SIG-M5 treated with dmso at 0.1 percent for 504 hours (cell line): ENCODE results near the gene MYO18A.
A peak's percentile ranks its signal among the peaks of the same experiment; 100 is the strongest.
"Not testable (repeated sequence)": the region's sequence is repeated elsewhere in the genome, so short reads cannot be mapped to it uniquely, and the experiment has no call there.

Source experiments
- DNase-seq: peaks from one replicate; lab custom pipeline; 2025; ENCODE audit not compliant: unreplicated experiment; lab: John Stamatoyannopoulos, UW

Gene MYO18A

DNA sequence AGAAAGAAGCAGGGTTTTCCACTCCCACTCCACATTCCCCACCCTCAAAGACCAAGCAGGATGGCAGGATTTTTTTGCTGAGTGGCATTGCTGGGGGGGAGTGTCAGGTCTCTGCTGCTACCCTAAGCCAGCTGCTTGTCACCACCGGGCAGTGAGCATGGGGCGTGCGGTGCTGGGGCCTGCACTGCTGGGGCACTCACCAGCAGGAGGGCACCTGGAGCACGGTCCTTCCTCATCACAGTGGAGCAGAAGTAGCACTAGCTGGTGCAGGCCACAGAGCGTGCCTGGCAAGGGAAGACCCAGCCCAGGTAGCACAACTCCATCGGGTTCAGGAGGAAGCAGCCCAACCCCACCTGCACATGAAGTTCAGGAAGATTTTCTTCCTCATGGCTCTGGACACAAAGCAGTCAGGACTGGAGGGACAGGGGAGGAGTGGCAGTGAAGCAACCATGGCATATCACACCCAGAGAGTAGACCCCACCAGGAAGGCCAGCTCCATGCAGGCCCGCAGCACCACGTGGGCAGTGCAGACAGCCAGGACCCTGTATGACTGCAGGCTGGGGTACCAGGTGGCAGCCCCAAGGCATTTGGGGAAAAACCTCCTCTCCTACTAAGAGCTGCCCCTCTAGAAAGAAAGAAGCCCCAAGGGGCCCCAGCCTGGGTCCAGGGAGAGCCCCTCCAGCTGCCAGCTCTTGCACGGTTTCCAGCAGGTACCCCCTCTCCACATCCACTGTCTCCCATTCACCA, 16.7 kb upstream of the MYO18A start:
- DNase-seq, result no peak

DNA sequence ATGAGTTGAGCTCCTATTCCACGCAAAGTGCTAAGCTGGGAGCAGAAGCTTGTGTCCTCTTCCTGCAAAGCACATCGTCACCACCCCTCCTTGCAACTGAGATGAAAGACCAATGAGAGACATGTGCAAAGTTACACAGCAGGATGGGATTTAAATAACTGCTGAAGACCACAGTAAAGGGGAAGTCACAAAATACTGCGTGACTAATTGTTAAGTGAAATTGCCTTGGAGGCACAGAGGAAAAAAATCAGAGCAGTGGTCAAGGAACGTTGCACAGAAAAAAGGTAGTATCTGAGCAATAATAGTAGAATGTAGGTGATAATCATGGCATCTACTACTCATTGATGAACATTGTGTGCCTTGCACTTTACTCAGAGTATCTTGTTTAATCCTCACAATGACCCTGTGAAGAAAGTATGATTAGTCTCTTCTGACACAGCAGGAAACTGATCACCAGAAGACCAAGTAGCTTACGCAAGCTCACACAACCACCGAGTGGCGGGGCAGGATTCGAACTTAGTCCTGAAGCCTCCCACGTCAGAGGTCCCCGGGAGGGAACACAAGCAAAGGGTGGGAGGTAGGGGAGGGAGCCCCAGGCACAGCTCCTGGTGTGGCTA, 15.4 kb upstream of the MYO18A start:
- peak; percentile 97 for DNase-seq

DNA sequence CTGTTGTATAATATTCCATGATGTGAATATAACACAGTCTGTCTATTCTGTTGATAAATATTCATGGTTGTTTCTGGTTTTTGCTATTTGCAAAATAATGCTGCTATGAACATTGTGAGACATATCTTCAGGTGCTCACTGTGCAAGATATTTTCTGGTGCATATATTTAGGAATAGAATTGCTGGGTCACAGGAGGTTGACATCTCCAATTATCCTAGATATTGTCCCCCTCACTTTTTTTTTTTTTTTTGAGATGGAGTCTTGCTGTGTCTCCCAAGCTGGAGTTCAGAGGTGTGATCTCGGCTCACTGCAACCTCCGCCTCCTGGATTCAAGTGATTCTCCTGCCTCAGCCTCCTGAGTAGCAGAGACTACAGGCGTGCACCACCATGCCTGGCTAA, 14.5 kb upstream of the MYO18A start:
- no peak for DNase-seq

DNA sequence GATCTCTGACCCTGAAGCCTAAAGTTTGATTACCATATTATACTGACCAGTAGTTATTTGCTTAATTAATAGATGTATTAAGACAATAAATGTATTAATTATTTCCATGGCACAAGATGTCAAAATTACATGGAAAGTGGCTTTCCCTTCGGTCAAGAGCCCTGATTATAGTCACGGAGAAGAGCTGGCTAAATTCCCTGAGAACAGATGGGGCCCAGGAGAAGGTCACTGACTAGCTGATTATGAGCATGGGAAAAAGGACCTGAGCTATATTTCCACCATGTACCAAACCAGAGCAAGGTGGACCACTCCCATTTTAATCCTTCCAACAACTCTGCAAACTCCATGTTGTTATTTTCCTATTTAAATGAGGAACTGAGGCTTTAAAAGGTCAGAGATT, 12.9 kb upstream of the MYO18A start:
- DNase-seq, result no peak

DNA sequence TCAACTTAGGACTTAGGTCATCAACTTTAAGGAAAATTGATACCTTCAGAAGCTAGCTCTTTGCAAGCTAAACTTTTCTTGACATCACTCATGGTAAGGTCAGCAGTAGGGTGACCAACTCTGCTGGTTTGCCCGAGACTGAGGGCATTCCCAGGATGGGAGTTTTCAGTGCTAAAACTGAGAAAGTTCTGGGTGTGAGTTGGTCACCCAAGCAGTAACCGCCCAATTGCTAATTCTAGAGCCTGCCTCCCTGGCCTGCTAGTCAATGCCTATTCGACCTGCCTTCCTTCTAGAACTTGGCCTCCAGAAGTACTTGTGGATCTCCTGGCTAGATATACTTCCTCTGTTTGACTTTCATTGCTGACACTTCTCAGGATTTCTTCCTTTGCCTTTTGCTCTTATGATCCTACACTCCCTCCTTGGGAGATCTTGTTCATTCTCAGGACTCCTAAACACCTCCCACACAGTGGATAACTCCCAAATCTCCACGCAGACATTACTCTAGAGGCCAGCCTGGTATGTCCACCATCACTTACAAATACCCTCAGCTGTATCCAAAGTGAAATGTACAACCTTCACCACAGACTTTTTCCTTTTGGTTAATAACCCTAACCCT, 10.5 kb upstream of the MYO18A start:
- no peak for DNase-seq

DNA sequence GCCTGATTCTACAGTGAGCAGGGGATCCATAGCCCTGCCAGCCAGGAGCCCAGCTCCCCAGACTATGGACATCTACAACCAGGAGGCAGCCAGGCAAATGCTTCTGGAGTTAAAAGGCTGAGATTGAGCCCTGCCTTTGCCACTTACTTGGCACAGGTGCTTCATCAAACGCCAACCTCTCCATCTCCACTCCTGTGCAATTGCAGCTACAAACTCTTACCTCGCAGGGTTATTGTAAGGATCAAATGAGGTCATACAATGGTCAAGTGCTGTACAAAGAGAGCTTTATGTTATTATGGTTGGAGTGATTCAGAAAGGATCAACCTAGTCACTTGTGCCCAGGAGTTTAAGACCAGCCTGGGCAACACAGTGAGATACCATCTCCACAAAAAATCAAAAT, 9.8 kb upstream of the MYO18A start:
- DNase-seq, result no peak

DNA sequence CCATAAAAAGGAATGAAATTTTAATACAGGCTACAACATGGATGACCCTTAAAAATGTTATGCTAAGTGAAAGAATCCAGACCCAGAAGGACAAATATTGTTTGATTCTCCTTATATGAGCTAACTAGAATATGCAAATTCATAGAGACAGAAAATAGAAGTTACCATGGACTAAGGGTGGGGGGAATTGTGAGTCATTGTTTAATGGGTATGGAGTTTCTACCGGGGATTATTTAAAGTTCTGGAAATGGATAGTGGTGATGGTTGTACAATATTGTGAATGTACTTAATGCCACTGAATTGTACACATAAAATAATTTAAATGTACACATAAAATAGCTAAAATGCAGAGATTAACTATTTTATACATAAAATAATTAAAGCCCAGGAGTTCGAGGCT, 9.2 kb upstream of the MYO18A start:
- no peak for DNase-seq

DNA sequence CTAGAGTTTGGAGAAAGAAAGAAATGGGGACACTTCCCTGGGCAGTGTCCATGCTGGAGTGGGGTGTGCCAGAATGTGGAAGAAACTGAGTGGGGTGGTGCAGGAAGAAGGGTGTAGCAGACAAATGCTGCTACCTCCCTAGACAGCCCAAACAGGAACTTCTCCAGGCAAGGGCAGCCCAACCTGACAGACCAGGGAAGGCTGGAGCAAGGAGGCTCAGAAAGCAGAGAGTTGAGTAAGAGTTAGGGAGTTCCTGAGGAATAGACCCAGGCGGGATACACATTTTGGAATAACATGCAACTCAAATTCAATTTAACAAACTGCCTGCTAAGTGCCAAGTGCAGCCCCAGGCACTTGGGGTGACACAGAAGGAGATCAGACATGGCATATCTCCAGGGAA, 1.0 kb upstream of the MYO18A start:
- DNase-seq, result no peak

DNA sequence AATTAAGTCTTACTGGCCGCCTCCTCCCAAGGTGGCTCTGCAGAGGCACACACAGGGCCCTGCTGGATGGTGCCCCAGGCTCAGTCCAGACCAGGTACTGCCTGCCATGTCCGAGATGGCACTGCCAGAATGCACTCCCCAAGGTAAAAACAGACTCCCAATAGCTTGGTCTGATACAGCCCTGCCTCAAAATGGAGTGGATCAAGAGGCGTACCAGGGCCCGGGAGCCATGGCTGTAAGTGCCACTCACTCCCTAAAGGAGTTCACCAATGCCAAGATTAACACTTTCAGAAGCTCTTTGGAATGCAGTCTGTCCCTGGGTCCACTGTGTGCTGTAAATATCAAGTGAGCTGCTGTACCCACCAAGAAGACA, 576 bp upstream of the MYO18A start:
- no peak for DNase-seq

DNA sequence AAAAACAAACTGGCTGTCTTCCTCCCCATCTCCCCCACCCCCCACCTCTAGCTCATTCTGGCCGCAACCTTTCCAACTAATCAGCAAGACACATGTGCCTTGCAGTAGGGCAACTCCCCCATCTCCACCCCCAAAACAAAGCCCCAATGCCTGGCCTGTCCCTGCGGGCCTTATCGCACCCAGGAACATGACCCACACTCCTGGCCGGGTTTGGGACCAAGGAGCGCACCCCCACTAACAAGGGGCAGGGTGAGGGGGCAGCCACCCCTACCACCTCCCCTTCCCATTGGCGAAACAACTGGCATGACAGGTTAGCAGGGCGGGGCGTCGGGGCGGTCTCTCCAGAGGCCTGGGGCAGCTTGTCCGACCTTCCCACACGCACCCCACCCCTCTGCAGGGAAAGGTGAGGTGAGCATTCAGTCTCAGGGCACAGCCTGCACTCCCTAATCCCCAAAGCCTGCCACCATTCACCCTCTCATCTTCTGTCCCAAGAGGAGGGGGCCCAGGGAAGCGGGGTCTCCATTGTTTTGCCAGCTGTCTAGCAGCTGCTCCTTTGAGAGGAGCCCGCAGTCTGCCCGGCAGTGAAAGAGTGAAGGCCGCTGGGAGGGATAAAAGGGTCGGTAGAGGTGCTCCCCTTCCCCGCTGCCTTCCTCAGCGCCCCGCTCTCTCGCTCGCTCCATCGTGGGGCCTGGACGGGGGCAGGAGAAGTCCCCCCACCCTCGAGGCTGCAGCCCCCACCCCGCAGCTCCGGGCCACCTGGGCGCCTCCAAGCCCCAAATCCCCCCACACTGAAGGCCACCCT, 765 bp downstream of the MYO18A start:
- DNase-seq, result no peak

DNA sequence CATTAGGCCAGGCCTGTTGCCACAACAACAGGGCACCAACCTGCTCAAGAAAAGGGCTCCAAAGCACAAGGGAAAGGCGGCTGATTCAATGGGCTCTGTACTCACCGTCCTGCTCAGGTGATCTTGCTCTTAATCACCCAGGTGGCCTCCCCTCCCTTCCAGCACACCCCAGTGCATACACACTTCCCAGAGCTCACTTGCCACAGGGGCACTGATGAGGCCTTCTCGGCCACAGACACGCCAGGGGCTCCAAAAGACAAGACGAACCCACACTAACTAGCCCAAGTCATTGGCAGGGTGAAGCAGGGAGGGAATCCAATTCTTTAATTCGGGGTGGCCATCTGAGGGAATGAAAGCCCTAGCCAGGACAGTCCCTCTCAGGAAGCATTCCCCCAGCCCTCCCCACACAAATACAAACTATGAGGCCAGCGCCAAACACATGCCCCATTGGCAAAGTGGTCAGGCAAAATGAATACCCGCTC, 1.4 kb downstream of the MYO18A start:
- DNase-seq, result no peak

DNA sequence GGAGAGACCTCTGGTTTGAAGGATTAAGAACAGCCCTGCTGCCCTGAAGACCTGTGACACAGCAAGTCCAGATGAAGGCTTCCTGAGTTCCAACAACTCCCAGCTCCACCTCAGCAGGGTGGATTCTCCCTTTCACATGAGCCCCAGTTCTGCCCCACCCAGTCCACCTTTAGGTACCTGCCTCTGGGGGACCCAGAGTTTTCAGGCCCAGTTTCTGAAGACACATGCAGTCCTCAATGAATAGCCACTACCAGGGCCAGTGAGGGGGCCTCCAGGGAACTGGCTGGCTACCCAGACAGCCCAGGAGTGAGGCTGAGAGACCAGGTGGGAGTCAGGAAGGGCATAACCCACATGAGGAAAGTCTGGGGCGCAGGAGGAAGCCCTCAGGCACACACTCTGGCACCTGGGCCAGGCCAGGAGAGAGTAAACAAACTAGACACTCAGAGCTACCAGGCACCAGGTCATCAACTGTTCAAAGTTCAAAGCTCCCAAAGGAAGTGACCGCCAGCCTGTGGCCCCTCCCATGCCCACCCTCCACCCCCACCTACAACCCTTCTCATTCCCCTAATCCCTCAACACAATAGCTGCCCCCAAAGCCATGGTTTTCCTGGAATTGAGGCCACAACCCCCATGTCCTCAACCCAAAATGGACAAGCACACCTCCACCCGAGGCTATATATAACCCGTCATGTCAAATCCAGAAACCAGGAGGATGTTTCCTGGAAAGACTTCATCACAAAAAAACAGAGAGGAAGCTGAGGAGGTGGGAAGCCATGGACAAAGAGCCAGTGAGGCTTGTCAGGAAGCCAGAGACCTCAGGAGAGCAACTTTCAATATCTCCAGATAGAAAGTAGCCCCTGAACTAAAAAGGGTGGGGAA, 2.1 kb downstream of the MYO18A start:
- no peak for DNase-seq

DNA sequence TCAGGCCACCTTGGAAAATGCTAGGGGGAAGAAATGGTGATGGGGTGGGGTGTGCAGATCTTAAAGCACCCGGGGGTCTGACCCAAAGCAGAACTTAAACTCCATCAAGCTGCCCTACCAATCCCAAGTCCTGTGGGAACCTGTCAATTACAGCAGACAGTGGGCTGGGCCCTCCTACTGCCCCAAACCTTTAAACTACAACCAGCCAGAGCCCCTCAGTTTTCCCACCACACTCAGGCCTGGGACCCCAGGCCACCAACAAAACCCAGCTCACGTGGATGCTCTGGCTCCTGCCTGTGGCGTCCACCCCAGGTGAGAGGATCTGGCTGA, 2.7 kb downstream of the MYO18A start:
- DNase-seq, result no peak

DNA sequence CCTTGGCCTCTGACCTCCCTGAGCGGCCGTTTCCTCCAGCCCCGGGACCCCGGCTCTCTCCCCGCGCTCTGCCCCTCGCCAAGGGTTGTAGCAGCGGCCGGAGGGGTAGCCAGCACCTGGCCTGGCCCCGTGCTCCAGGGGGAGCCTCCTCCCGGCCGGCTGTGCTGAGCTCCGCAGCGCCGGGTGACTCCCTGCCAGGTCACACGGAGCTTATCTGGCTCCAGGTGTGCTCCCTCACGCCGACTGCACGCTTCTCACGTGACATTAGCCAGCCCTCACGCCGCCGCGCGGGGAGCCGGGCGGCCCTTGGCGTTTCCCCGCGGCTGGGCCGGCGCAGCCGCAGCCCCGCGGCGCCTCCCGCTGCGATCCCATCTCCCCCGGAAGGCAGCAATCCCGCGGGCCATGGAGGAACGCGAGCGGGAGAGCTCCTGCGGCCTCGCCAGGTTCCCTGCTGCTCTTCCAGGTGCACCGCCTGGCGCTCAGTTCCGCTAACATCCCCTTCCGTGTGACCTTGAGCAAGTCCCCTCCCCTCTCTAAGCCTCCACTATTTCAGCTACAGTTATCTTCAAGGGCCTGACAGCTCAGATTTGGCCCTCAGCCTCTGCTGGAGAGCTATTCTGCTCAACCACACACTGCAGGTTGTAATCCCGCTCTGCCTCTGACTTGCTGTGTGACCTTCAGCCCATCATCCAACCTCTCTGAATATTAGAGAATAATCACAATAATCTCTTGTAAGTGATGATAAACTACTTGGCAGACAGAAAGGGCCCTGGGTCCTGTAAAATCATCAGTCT, 3.4 kb downstream of the MYO18A start:
- peak; percentile 36 for DNase-seq

DNA sequence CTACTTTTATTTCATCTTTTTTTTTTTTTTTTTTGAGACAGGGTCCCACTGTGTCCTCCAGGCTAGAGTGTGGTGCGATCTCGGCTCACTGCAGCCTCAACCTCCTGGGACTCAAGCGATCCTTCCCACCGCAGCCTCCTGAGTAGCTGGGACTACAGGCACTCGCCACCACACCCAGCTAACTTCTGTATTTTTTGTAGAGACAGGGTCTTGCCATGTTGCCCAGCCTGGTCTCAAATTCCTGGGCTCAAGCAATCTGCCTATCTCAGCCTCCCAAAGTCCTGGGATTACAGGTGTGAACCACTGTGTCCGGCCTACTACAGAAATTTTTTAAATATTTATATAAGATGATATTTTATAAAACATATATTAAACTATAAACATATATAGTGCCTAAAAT, 4.8 kb downstream of the MYO18A start:
- DNase-seq, result no peak

DNA sequence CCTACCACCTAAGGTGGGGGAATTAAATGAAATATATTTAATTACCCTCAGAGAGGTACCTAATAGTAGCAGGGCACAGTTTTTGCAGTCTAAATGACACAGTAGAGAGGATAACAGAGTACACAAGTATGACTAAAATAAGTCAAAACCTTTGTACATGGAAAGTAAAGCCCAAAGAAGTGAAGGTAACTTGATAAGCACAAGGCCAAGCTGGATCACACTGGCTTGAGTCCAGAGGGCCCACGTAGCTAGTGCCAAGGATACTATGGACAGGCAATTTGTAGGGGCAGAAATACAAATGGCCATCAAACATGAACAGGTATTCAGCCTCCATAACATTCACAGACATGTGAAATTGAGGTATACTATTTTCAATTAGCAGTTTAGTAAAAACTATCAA, 7.6 kb downstream of the MYO18A start:
- no peak for DNase-seq

DNA sequence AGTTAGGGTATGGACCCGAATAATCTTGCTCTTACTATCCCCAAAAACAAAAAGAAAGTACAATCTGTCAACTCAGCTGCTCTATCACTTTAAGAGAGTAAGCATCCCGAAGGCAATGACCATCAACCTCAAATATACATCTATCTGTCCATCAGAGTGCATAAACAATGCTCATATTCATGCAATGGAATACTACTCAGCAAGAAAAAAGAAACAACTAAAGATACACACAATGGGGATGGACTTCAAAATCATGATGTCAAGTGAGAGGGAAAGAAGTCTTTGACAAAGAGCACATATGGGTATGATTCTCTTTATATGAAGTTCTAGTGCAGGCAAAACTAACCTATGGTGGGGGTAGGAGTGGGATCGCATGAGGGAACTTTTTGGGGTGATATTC, 9.5 kb downstream of the MYO18A start:
- no peak for DNase-seq

DNA sequence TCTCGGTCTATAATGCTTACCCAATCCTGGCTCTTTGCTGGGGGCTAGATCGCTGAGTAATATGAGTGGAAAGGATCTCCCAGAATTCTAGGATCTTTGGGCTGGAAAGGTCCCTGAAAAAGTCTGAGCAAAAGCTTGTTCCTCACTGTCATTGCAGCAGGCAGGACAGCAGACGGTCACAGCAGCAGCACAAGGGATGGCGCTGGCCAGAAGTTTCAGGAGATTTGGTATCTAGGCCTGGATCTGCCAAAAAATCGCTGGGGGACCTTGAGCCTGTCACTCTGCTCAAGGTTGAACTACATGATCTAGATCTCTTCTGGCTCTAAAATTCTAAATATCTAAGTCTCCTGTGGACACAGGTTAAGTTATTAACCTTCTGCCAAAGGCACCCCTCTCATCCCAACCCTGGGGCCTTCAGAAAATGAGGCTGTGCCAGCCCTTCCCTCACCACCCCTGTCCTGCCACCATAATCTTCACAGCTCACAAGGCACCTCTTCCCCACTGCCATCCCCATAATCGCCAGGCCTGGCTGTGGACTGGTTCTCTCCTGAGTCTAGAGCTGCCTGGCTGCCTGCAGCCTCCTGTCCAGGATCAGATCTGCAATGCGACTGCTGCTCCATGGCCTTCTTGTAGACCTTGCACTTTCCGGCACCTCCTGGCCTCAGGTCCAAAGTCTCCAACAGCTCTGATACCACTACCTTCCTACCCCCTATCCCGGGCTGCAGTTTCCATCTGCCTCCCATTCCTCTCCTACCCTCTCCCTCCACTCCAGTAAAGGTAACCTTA, 10.2 kb downstream of the MYO18A start:
- DNase-seq, result no peak

DNA sequence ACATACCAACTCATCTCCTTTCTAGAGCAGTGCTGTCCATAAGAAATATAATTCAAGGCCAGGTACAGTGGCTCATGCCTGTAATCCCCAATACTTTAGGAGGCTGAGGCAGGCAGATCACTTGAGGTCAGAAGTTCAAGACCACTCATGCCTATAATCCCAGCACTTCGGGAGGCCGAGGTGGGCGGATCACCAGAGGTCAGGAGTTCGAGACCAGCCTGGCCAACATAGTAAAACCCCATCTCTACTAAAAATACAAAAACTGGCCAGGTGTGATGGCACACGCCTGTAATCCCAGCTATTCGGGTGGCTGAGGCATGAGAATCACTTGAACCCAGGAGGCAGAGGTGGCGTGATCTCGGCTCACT, 11.5 kb downstream of the MYO18A start:
- DNase-seq, result not testable (repeated sequence)
